K562 (cell line): ENCODE data around the gene SLFNL1. TPM values are rescaled to one million over a fixed set of nuclear protein-coding genes. Genes with fewer than 3 reads are reported as not detected.

ENCODE experiments used
- ARID1B ChIP-seq: fragments of 450-650 bp; IDR thresholded peaks from 2 replicates; pipeline ENCODE4 v1.6.1; 2016; ENCODE audit warnings: antibody characterized with exemption, mild to moderate bottlenecking, inconsistent platforms
- ARNT ChIP-seq, 2 experiments: fragments of 450-650 bp; IDR thresholded peaks; 2 replicates each; pipeline ENCODE4 v1.6.1; 2016; ENCODE audit warnings: mild to moderate bottlenecking in 1 of 2
- BRD4 ChIP-seq: fragments of 200-600 bp; sonication (generic); IDR thresholded peaks from 2 replicates; pipeline ENCODE4 v1.6.1; 2017; ENCODE audit warnings: inconsistent platforms
- E4F1 ChIP-seq: fragments of 250-450 bp; sonication (Bioruptor Pico); IDR thresholded peaks from 2 replicates; pipeline ENCODE4 v1.5.0; 2021; ENCODE audit warnings: mild to moderate bottlenecking, borderline replicate concordance
- HIVEP1 ChIP-seq: fragments of 250-450 bp; sonication (Bioruptor Pico); IDR thresholded peaks from 2 replicates; pipeline ENCODE4 v1.4.0; 2020; ENCODE audit warnings: mild to moderate bottlenecking
- HOXB6 ChIP-seq: fragments of 250-450 bp; sonication (Bioruptor Pico); IDR thresholded peaks from 2 replicates; pipeline ENCODE4 v1.5.1; 2022; ENCODE audit warnings: mild to moderate bottlenecking, borderline replicate concordance
- JUN ChIP-seq, 2 experiments: sonication (generic) in 1 of 2; formaldehyde crosslinking in 1 of 2; IDR thresholded peaks; 2 replicates each; pipeline versions ENCODE4 v1.6.1 to v1.8.0; 2012 to 2022; ENCODE audit warnings: borderline replicate concordance in 2 of 2, mild to moderate bottlenecking in 2 of 2, improper control_type of control experiment in 1 of 2, low read depth in 1 of 2, low read length in 1 of 2, missing genetic modification reagents in 1 of 2
- KLF13 ChIP-seq: fragments of 450-650 bp; IDR thresholded peaks from 2 replicates; pipeline ENCODE4 v1.6.1; 2016; ENCODE audit warnings: missing genetic modification characterization, low read depth, mild to moderate bottlenecking, missing compliant biosample characterization, moderate library complexity, borderline replicate concordance
- NEUROD1 ChIP-seq: fragments of 150-350 bp; IDR thresholded peaks from 2 replicates; pipeline ENCODE4 v1.6.1; 2014; ENCODE audit warnings: borderline replicate concordance, low read length, low read depth; ENCODE audit not compliant: partially characterized antibody
- NFIX ChIP-seq: fragments of 250-450 bp; sonication (Bioruptor Pico); IDR thresholded peaks from 2 replicates; pipeline ENCODE4 v1.4.0; 2020; ENCODE audit warnings: low read depth, mild to moderate bottlenecking, moderate library complexity
- PHF8 ChIP-seq: fragments of 200-600 bp; sonication (generic); IDR thresholded peaks from 2 replicates; pipeline ENCODE4 v1.6.1; 2012; ENCODE audit warnings: mixed run types, mild to moderate bottlenecking, inconsistent platforms, low read length, moderate library complexity, borderline replicate concordance
- PURB ChIP-seq: sonication (generic); formaldehyde crosslinking; IDR thresholded peaks from 2 replicates; pipeline ENCODE4 v1.9.0; 2021; ENCODE audit warnings: low read depth, mild to moderate bottlenecking, missing genetic modification reagents
- RBM15 ChIP-seq: fragments of 200-400 bp; formaldehyde crosslinking; IDR thresholded peaks from 2 replicates; pipeline ENCODE4 v1.6.1; 2018; ENCODE audit warnings: mild to moderate bottlenecking, low read length, moderate library complexity; ENCODE audit not compliant: insufficient read depth
- RREB1 ChIP-seq: fragments of 250-450 bp; sonication (Bioruptor Pico); IDR thresholded peaks from 2 replicates; pipeline ENCODE4 v1.4.0; 2020
- ZFP91 ChIP-seq: sonication (generic); formaldehyde crosslinking; IDR thresholded peaks from 2 replicates; pipeline ENCODE4 v1.8.0; 2022; ENCODE audit warnings: mild to moderate bottlenecking, missing genetic modification reagents
- ZNF586 ChIP-seq: fragments of 450-650 bp; formaldehyde crosslinking; conservative IDR thresholded peaks from 2 replicates; pipeline ENCODE4 v1.4.0; 2020; ENCODE audit warnings: mild to moderate bottlenecking, moderate library complexity
- ZNF644 ChIP-seq: fragments of 200-800 bp; sonication (Bioruptor generic); IDR thresholded peaks from 2 replicates; pipeline ENCODE4 v1.6.1; 2016; ENCODE audit warnings: low read depth, missing genetic modification characterization, missing compliant biosample characterization
- polyA plus RNA-seq, 8 experiments: library from polyadenylated mRNA; depleted of rRNA in 4 of 8; stranded (reverse) in 5 of 8; unstranded in 3 of 8; fragments of >200 nt; fragmentation: Nextera tagmentation in 2 of 8; fragmentation: Illumina TruSeq in 1 of 8; extraction: Ambion mirVana in 2 of 8; extraction: Trizol in 1 of 8; gene quantifications; 2 replicates each; pipeline versions ENCODE4 v1.2.1 to v1.2.3, GENCODE V29; 2011 to 2014; ENCODE audit warnings: inconsistent platforms in 1 of 8, missing spikeins in 1 of 8
- total RNA-seq, 7 experiments: library from RNA; depleted of rRNA in 6 of 7; stranded (reverse); fragments of >200 nt in 6 of 7; fragmentation: Illumina TruSeq in 2 of 7; extraction: Trizol in 2 of 7; gene quantifications; 2 replicates each; pipeline versions ENCODE4 v1.2.1 to v1.2.3, GENCODE V29; 2011 to 2021; ENCODE audit warnings: low replicate concordance in 1 of 7

SLFNL1 gene
- total and polyA plus RNA-seq, 9 of the 15 experiments (the other 6 are each of a cell fraction or from before 2014, with no cell fraction given): 0.05 to 0.14 (median 0.06) TPM; not detected in 5

GRCh38 chr1:40980068-40980452 lies 41.5 kb downstream of the SLFNL1 start (continued):
- TF ChIP-seq ZNF586 (no peak), PURB (no peak), E4F1 (no peak), RBM15 (no peak), ARID1B (no peak), PHF8 (peak; percentile 72; the same call in 1 of the 2 replicates), ZNF644 (peak; percentile 69; the same call in 1 of the 2 replicates), RREB1 (CRISPR knock-in tag) (no peak), ZFP91 (CRISPR knock-in tag) (no peak), BRD4 (0 out of 2 replicates have a peak, but pooled peaks have one; percentile 36), HIVEP1 (no peak), HOXB6 (CRISPR knock-in tag) (no peak), JUN (IDR thresholded peaks at IDR 0.05; ENCODE audit: borderline replicate concordance, low read depth, low read length) (no peak), JUN (CRISPR knock-in tag; IDR thresholded peaks at IDR 0.05; ENCODE audit: borderline replicate concordance) (no peak; the same call in 1 of the 2 replicates), ARNT (IDR thresholded peaks at IDR 0.05) (no peak), NEUROD1 (no peak), NFIX (CRISPR knock-in tag) (no peak), KLF13 (tag) (no peak)
